ENCODE measurements around the gene SLC44A2.

Gene SLC44A2

DNA sequence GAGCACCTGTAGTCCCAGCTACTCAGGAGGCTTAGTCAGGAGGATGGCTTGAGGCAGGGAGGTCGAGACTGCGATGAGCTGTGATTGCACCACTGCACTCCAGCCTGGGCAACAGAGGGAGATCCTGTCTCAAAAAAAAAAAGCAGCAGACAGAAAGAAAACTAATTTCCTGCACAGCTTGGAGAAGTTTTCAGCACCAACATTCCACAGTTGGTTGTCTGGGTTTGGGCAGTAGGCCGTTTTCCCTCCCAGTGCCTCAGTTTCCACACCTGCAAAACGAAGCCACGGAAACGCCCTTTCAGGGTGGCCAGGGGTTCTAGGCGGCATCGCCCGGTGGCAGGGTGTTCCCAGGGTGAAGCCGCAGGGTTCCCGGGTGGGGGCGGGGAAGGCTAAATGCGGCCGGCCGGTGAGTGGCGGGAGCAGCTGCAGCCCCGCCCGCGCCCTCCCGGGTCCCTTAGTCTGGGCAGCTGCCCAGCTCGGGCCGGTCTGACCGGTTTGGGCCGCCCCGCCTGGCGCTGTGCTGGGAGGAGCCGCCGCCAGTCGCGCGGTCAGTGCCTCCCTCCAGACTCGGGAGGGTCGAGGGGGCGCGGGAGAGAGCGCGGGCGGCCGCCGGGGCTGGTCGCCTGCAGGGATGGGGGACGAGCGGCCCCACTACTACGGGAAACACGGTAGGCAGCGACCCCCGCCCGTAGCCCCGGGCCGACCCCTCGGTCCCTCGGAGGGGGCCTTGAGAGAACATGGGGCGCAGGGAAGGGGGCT, at the start of gene SLC44A2:
Gene SLC44A2, plus strand, starts transcription at position 551 of the 759 bp plus-strand sequence. Its CDS starts 81 bp downstream, at position 632.
- DNase-seq, result no peak

- no peak for DNase-seq
These were observed 47.4 kb upstream of the SLC44A2 start for GRCh38 chr19:10577951-10578350.

DNA sequence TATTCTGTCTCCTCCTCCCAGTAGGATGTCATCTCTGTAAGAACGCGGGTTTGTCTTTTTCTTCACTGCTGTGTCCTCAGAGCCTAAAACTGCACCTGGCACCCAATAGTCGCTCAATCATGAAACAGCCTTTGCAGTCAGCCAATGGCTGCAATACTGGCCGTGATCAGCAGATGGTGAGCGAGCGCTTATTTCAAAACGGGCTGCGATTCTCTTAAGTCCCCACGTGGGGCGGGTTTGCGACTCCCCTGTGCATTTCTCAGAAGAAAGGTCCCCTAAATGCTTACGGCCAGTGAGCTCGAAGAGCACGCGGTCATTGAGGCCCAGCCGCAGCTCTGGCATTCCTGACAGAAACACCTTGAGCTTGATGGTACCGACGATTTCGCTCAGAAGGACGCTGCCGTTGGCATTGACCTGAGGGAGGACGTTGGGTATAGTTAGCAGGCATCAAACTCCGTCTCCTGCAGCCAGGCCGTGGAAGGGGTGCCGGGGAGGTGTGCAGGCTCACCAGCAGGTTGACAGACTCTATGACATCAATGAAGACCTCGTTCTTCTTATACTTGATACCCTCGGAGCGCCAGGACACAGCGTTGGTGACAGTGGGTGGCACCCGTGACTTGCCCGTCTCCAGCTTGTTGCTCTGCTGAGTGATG, 44.2 kb upstream of the SLC44A2 start:
- peak; percentile 88 for DNase-seq

- DNase-seq, result no peak
These were observed 43.3 kb upstream of the SLC44A2 start for GRCh38 chr19:10582091-10582490.

GRCh38 chr19:10583036-10583776, 42.1 kb upstream of the SLC44A2 start:
- no peak for DNase-seq

DNA sequence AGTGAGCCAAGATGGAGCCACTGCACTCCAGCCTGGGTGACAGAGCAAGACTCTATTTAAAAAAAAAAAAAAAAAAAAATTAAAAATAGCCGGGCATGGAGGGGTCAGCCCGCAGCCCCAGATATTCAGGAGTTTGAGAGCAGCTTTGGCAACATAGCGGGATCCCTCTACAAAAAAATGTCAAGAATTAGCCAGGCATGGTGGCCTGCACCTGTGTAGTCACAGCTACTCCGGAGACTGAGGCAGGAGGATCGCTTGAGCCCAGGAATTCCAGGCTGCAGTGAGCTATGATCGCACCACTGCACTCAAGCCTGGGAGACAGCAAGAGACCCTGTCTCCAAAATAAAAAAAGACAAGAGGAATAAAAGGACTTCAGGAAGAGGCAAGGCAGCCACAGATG, 39.0 kb upstream of the SLC44A2 start:
- DNase-seq, result no peak

GRCh38 chr19:10587022-10587838, 38.1 kb upstream of the SLC44A2 start, which contains the start of gene AP1M2:
AP1M2 (minus strand) TSS chr19:10587312; CDS start chr19:10587231, 81 bp downstream.
- DNase-seq, result no peak

DNA sequence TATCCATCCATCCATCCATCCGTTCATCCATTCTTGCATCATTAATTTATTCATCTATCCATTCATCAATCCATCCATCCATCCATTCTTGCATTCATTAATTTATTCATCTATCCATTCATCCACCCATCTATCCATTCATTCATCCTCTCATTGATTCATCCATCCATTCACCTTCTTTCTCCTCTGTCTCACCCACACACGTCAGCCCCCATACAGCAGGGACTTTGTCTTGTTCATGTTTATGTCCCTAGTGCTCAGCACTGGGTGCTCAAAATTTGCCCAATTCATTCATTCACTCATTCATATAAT, 37.6 kb upstream of the SLC44A2 start:
- DNase-seq, result no peak

DNA sequence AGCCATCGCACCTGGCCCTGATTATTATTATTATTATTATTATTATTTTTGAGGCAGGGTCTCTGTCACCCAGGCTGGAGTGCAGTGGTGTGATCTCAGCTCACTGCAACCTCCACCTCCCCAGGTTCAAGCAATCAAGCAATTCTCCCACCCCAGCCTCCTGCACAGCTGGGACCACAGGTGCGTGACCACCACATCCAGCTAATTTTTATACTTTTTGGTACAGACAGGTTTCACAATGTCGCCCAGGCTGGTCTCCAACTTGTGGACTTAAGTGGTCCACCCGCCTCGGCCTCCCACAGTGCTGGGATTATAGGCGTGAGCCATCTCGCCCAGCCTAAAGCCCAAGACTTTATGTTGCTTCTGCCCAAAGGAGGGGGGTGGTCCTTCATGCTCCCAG, 32.2 kb upstream of the SLC44A2 start:
- no peak for DNase-seq

GRCh38 chr19:10593820-10594637, 31.3 kb upstream of the SLC44A2 start:
- DNase-seq, result no peak

DNA sequence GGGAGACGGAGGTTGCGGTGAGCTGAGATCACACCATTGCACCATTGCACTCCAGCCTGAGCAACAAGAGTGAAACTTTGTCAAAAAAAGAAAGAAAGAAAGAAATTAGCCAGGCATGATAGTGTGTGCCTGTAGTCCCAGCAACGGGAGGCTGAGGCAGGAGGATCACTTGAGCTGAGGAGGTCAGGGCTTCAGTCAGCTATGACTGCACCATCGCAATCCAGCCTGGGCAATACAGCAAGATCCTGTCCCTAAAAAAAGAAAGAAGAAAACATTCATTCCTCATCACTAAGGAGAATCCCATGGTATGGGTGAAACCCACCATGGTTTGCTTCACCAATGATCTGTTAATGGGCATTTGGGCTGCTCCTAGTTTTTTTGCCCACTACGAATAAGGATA, 25.2 kb upstream of the SLC44A2 start:
- no peak for DNase-seq

DNA sequence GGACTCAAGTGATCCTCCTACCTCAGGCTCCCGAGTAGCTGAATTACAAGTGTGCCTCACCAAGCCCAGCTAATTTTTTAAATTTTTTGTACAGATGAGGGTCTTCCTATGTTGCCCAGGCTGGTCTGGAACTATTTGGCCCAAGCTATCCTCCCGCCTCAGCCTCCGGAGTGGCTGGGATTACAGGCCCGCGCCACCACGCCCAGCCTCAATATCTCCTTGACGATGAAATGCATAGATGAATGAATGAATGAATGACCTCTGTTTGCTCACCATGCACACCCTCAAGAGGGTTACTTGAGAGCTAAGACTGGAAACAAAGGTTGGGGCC, 23.4 kb upstream of the SLC44A2 start:
- no peak for DNase-seq

- peak; percentile 91 for DNase-seq
These were observed 22.8 kb upstream of the SLC44A2 start for GRCh38 chr19:10602330-10603083.

DNA sequence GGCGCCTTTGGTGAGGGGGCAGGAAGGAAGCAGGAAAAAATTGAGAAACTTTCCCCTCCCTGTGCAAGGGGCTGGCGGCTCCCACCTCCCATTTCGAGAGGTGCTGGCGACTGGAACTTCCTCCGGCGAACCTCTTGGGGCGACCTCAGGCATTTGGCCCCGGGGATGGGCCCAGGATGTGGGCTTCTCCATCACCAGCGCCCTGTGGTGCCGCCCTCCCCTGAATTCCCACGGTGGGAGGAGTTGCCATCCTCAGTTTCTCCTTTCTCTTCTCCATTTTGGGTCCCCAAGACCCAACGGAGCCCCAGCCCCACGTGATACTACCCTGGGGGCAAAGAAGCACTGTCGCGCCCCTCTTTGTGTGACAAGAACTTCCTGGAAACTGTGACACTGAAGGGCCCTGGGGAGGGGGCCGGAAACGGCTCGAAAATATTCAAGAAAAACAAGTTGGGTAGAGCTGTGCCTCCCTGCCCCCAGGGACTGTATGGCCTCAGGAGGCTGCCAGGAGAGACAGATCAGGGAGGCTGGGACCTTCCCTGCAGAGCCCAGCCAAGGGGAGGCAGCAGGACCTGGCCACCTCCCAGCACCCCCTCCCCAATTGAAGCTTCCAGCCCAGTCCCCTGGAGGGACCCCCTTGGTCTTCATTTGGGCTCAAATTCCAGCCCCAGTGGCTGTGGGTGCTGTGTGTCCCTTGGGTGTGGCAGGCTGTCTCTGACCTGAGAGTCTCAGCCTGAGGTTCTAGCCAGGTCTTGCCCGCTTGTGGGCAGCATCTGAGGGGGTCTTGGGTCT, 22.1 kb upstream of the SLC44A2 start:
- DNase-seq, result peak; percentile 80

DNA sequence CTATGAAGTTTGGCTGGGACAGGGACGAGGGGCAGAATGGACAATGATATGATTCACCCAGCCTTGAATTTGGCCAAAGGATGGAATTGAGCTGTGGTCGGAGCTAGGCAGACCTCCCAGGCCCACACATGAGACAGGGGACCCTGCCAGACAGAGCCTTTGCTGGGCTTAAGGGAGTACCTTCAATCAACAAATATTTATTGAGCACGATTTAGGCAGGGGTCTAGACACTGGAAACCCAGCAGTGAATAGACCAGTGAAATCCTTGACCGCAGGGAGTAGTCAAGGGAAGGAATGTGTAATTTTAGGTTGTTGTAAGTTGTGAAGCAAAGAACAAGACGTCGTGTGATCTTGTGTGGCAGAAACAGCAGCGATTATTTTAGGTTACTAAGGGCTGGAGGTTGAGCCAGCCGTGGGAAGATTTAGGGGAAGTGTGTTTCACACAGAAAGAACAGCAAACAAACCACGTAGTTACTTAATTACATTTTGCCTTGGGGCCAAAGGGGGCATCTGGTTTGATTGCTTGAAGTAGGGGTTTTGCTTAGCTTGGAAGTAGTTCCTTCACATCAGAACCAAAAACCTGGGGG, 21.4 kb upstream of the SLC44A2 start:
- DNase-seq, result peak; percentile 34

DNA sequence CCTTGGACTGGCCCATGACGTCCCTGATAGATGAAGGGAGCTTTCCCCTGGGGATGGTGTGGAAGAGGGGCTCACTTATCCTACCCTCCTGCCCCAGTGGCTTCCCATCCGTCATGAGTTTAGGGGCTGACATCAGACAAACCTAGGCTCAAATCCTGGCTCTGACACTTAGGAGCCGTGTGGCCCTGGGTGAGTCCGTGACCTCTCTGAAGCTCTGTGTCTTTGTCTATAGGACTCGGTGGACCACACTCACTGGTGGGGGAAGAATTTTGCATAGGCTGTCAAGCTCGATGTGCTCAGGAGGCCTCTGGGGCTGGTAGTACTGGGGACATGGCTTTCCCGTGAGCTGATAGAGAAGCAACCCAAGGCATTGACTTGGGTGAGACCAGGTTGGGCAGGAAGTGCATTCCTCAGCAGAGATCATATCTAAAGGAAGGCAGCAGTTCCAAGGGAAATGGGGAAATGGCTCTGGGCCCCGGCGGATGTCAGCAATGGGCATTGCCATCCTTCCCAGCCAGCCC, 20.8 kb upstream of the SLC44A2 start:
- peak; percentile 4 for DNase-seq

DNA sequence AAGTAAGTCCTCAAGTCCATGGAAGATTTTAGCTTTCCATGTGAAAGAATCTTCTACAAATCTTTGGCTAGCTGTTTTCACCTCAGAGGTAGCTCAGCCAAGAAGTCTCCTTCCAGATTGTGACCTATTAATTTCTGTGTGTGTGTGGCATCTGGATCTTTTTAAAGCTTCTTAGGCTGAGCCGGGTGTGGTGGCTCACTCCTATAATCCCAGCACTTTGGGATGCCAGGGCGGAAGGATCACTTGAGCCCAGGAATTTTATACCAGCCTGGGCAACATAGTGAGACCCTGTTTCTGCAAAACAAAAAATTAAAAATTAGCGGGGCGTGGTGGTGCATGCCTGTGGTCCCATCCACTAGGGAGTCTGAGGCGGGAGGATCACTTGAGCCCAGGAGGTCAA, 13.4 kb upstream of the SLC44A2 start:
- no peak for DNase-seq

DNA sequence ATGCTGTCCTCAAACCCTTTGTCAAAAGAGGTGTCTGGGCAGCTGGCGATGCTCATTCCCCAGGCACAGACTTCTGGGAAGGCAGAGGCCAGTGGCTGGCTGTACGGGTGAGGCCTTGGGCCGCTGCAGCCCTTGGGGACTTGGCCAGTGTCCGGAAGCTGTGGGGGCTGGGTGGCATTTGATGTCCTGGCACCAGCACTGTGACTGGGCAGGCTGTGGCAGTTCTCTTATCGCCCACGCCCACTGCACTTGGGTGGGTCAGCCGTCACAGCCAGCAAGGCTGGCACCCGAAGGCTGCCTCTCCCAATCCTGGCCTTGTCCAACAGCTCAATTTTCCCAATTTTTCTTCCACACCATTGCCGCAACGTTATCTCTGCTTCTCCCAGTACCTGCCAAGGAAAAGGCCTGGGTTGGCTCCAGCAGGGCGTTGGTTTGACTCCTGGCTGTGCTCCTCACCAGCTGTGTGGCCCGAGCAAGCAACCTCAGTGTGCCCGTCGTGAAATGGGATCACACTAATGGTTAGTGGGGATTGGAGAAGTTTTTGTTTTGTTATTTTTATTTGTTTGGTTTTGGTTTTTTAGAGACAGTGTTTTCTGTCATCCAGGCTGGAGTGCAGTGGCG, 12.7 kb upstream of the SLC44A2 start:
- no peak for DNase-seq

- no peak for DNase-seq
These were observed 9.8 kb upstream of the SLC44A2 start for GRCh38 chr19:10615429-10616023.
